ENCODE data around the gene TMTC1.

DNA sequence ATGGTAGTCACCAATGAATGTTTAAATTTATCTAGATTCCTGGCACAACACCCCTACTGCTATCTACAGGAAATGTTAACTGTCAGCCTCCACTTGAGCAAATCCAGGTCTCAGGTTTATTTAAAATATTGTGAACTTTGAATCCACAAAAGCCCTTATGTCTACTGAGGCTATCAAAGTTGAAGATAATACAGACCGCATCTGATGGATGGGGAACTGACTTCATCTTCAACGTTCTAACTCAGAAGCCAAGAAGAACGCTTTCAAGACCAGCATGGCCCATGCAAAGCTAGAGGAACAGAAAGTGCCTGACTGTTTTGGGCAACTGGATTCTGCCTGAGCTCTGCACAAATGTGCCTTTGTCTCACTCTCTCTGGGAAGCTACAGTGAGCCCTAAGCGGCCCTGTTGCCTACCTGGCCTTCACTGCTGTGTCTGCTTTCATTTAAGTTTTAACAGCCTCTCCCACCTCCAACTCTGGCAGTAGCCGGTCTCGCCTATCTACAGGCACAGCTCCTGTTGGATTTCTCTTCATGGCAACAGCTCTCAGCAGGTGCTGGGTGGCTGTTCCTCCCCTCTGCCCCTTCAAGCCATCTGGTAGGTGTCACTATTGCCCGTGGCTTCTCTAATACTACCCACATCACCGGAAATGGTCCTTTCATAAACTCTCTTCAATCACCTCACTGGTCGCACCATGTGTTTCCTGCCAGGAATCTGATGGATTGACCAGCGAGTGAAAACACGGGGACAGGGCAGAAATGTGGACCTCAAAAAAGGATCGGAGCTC is 174.1 kb downstream of the TMTC1 start:
- TF ChIP-seq, protein P1, sequence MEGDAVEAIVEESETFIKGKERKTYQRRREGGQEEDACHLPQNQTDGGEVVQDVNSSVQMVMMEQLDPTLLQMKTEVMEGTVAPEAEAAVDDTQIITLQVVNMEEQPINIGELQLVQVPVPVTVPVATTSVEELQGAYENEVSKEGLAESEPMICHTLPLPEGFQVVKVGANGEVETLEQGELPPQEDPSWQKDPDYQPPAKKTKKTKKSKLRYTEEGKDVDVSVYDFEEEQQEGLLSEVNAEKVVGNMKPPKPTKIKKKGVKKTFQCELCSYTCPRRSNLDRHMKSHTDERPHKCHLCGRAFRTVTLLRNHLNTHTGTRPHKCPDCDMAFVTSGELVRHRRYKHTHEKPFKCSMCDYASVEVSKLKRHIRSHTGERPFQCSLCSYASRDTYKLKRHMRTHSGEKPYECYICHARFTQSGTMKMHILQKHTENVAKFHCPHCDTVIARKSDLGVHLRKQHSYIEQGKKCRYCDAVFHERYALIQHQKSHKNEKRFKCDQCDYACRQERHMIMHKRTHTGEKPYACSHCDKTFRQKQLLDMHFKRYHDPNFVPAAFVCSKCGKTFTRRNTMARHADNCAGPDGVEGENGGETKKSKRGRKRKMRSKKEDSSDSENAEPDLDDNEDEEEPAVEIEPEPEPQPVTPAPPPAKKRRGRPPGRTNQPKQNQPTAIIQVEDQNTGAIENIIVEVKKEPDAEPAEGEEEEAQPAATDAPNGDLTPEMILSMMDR (IDR thresholded peaks at IDR 0.05): no peak
- no peak for TF ChIP-seq POLR2A (IDR thresholded peaks at IDR 0.05)

Data from body of pancreas (tissue), 4 donors.